ENCODE results near the gene GOLGB1.

Gene GOLGB1

DNA sequence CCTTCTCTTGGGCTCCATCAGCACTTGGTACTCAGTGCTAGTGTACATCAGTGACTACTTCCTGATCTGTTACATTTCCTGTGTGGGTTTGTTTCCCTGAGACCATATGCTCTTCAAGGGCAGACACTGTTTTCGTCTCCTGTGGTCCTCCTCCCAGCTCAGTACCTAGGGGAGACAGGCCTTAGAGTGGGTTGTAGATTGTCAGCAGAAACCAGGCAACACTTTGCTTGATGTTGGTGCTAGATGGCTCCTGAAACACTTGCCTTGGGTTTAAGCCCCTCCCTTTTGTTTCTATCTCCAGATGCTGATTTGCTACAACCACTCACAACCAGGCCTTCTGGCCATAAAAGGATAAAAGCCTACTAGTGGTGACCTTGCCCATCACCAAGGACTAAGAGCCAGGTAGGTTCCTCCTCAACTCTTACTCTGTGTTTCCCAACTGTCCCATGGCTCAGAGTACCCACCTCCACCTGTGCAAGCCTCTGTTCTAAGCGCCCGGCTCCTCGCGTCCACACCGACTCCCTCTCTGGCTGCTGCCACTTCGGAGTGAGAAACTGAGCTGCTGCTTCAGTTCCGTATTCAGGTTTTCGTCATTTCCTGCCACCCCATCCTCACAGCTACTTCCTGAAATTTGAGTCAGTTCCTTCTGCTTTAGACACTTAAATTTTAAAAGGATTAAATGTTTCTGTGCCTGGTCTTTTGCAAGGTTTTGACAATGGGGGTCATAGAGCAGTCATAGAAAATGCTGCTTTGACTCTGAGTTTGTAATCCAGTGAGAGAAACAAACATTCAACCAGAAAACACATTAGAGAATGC lies 89.0 kb downstream of the GOLGB1 start, which contains the start of gene HCLS1:
Gene HCLS1 (minus strand): TSS at position 548 of the 816 bp plus-strand sequence. CDS start 2,556 bp downstream, outside the sequence.
- TF ChIP-seq, protein P1, sequence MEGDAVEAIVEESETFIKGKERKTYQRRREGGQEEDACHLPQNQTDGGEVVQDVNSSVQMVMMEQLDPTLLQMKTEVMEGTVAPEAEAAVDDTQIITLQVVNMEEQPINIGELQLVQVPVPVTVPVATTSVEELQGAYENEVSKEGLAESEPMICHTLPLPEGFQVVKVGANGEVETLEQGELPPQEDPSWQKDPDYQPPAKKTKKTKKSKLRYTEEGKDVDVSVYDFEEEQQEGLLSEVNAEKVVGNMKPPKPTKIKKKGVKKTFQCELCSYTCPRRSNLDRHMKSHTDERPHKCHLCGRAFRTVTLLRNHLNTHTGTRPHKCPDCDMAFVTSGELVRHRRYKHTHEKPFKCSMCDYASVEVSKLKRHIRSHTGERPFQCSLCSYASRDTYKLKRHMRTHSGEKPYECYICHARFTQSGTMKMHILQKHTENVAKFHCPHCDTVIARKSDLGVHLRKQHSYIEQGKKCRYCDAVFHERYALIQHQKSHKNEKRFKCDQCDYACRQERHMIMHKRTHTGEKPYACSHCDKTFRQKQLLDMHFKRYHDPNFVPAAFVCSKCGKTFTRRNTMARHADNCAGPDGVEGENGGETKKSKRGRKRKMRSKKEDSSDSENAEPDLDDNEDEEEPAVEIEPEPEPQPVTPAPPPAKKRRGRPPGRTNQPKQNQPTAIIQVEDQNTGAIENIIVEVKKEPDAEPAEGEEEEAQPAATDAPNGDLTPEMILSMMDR (IDR thresholded peaks at IDR 0.05; ENCODE audit: control extremely low read depth, extremely low read depth, low read depth, missing control alignments) = no peak
- CTCF ChIA-PET = interaction anchor here (1.2 to 3.3 kb wide), 3 partner anchors 10 to 114 kb away, joined by 3 to 12 read pairs (median 4); no protein-coding TSS in a partner anchor
- peak; percentile 77 for DNase-seq (ENCODE audit: extremely low spot score)

DNA sequence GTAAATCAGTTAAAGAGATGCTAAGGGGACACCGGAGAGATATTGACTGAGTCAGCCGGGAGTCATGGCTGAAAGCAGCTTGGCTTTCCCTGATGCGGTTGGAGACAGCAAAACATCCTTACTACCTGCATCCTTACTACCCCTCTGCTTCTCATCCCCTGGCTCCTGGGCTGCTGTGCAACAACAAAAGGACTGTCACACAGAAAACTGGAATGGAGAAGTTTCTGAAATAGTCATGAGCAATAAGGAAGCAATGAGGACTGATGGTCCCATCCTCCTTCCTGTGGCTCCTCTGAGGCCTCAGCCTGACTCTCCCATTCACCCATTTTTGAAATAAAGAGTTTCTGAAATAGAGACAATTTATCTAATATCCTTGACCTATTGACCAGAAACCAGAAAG lies 90.0 kb downstream of the GOLGB1 start:
- TF ChIP-seq, protein P1 (IDR thresholded peaks at IDR 0.05; ENCODE audit: control extremely low read depth, extremely low read depth, low read depth, missing control alignments) = no peak
- CTCF ChIA-PET = interaction anchor here (3.3 kb wide), 1 partner anchor 11 kb away, joined by 12 read pairs; no protein-coding TSS in a partner anchor
- DNase-seq (ENCODE audit: extremely low spot score) = no peak
- POLR2A ChIA-PET = no interaction called here

More for the DNA sequence above, 89.0 kb downstream of the GOLGB1 start, which contains the start of gene HCLS1:
- POLR2A ChIA-PET = interaction anchor here (0.7 to 0.9 kb wide), 3 partner anchors 21 to 1916 kb away, joined by 3 read pairs; no protein-coding TSS in a partner anchor

DNA sequence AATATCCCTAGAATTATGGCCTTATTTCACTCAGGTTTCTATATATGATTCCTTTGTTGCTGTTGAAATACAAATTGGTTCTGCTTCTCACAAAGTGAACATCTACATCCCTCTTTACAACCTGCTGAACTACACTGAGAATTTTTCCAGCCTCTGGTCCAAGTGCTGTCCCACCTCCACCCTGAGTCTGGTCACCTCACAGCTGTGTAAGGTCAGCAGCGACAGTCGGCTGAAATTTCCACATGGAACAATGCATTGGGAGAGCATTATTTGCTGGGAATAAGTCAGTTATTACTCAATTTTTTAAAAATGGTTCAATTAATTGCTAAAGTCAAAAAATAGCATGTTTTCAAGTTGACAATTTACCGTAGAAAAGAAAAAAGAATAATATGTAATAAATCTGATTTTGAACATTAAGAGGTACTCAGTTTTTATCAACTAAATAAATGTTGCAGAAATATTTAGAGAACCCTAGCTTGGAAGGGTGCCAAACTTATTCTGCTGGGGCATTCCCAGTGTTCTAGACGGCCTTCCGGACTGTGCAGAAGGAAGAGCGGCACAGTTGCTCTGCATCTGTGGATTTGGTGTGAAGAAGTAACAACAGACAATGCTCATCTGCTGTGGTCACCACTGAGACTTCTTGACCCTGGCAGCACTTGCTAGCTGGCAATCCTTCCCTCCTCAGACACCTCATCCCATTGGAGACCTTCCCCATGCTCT lies 90.7 kb downstream of the GOLGB1 start:
- DNase-seq (ENCODE audit: extremely low spot score) = no peak
- POLR2A ChIA-PET = no interaction called here
- CTCF ChIA-PET = interaction anchor here (3.3 kb wide), 1 partner anchor 12 kb away, joined by 12 read pairs; no protein-coding TSS in a partner anchor
- TF ChIP-seq, protein P1 (IDR thresholded peaks at IDR 0.05; ENCODE audit: control extremely low read depth, extremely low read depth, low read depth, missing control alignments) = no peak

DNA sequence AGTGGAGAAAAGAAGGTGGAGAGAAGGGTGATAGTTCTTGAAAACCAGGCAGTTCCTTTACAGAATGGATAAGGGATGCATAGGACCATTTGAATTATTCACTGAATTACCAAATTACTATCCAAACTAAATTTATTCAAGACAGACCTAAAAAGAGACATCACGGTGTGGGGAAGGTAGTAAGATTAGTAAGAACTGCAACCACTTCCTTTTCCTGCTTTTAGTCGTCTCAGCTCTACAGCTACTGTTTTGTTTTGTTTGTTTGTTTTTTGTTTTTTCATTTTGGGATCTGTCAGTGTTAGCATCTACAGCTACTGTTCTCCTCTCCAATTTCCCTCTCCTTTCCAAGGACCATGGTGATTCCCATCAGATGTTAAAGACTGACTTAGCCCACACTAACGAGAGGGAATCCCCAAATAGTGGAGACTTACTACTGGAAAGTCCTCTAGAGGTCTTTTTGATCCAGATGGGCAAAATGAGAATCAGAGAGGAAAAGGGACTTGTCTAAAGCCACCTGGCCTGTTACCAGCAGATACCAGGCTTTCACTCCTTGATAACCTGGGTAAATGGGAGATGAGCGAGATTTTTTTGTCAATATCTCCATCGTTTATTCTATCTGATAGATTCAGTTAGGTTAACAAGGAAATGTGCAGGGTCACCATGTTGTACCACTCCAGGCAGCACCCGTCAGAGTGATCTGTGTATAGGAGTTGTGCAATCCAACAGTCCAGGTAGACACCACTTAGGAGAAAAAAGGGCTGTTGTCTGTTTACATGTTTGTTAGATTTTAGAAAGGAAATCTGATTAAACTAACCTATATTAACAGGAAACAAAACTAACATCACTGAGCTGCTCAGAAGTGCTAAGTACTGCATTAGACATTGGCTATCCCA lies 94.8 kb downstream of the GOLGB1 start:
- CTCF ChIA-PET = interaction anchor here (1.1 to 2.1 kb wide), 2 partner anchors 110 to 739 kb away, joined by 3 to 6 read pairs; partner anchors contain the start of gene POLQ
- POLR2A ChIA-PET = no interaction called here
- DNase-seq (ENCODE audit: extremely low spot score) = peak; percentile 34
- TF ChIP-seq, protein P1 (IDR thresholded peaks at IDR 0.05; ENCODE audit: control extremely low read depth, extremely low read depth, low read depth, missing control alignments) = no peak

DNA sequence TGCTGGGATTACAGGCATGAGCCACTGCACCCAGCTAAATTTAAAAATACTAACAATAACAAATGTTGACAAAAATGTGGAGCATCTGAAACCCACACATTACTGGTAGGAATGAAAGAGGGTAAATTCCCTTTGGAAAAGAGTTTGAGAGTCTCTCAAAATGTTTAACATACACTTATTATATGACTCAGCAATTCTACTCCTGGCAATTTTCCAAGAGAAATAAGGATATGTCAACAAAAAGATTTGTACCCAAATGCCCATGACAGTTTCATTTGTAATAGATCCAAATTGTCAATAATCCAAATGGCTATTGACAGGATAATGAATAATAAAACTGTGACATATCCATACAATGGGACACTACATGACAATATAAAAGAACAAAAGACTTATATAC lies 97.9 kb downstream of the GOLGB1 start:
- no peak for DNase-seq (ENCODE audit: extremely low spot score)

More for the DNA sequence above, 97.9 kb downstream of the GOLGB1 start:
- POLR2A ChIA-PET = no interaction called here
- CTCF ChIA-PET = interaction anchor here (1.3 kb wide), 1 partner anchor 26 kb away, joined by 3 read pairs; no protein-coding TSS in a partner anchor
- TF ChIP-seq, protein P1 (IDR thresholded peaks at IDR 0.05; ENCODE audit: control extremely low read depth, extremely low read depth, low read depth, missing control alignments) = no peak

Data from GM10248 (cell line).